ENCODE results near the gene FBXL20. TPM values are rescaled to one million over a fixed set of nuclear protein-coding genes. Genes with fewer than 3 reads are reported as not detected.
"Not testable (repeated sequence)": the region's sequence is repeated elsewhere in the genome, so short reads cannot be mapped to it uniquely, and the experiment has no call there.

The FBXL20 gene
- total RNA-seq, 1 experiment from 2014 or later: 9.7 TPM

GRCh38 chr17:39340731-39341130 lies 60.7 kb downstream of the FBXL20 start (continued):
- TF ChIP-seq CTCF (IDR thresholded peaks at IDR 0.05) (no peak), ZNF532 (CRISPR knock-in tag; IDR thresholded peaks at IDR 0.05; ENCODE audit: borderline replicate concordance) (no peak), ATF2 (CRISPR knock-in tag; IDR thresholded peaks at IDR 0.05; ENCODE audit: borderline replicate concordance, low read depth) (no peak), ZSCAN18 (CRISPR knock-in tag; IDR thresholded peaks at IDR 0.05) (no peak), ZBTB43 (CRISPR knock-in tag; IDR thresholded peaks at IDR 0.05) (no peak)

- Mint-ChIP-seq H3K9me3 (peaks cover 25% of the 10 kb centered on the region), H3K27me3 (ENCODE audit: low read depth) (peaks cover 6% of the 10 kb centered on the region; the same call in 1 of the 2 replicates), H3K4me3 (no peak overlapping the region), H3K4me1 (no peaks in the 10 kb centered on the region), H3K27ac (no peak overlapping the region), H3K36me3 (peaks cover 38% of the 10 kb centered on the region)
- TF ChIP-seq AFF4 (CRISPR knock-in tag; IDR thresholded peaks at IDR 0.05; ENCODE audit: borderline replicate concordance): no peak
- no peak for TF ChIP-seq ATF6 (CRISPR knock-in tag; IDR thresholded peaks at IDR 0.05)
- TF ChIP-seq NR3C1 (CRISPR knock-in tag; conservative IDR thresholded peaks at IDR 0.05; ENCODE audit: low read depth): no peak
- TF ChIP-seq MAX (CRISPR knock-in tag; IDR thresholded peaks at IDR 0.05): no peak
- TF ChIP-seq SMAD3 (CRISPR knock-in tag; IDR thresholded peaks at IDR 0.05; ENCODE audit: borderline replicate concordance): no peak
- TF ChIP-seq CBFB (CRISPR knock-in tag; IDR thresholded peaks at IDR 0.05; ENCODE audit: low read depth): no peak
- DNase-seq (ENCODE audit: low spot score): no peak
- POLR2A ChIA-PET: no interaction called here
- ATAC-seq: no peak
- CTCF ChIA-PET: no interaction called here
Observed at GRCh38 chr17:39339272-39339671, 62.2 kb downstream of the FBXL20 start.

- H3K4me1 Mint-ChIP-seq; H3K27ac Mint-ChIP-seq; CTCF ChIA-PET; H3K4me3 Mint-ChIP-seq; DNase-seq (ENCODE audit: low spot score); H3K27me3 Mint-ChIP-seq (ENCODE audit: low read depth); ATAC-seq; POLR2A ChIA-PET: not testable (repeated sequence)
- H3K9me3 Mint-ChIP-seq: peaks cover 39% of the 10 kb centered on the region
- peaks cover 52% of the 10 kb centered on the region for H3K36me3 Mint-ChIP-seq
Observed at GRCh38 chr17:39337649-39338048, 63.8 kb downstream of the FBXL20 start.

All from WTC11 (cell line).